GM19438 (cell line): ENCODE results near the gene CDC42EP1.
"Not testable (repeated sequence)": the region's sequence is repeated elsewhere in the genome, so short reads cannot be mapped to it uniquely, and the experiment has no call there.

Source experiments
- ATAC-seq: cut with Tn5 transposase; IDR thresholded peaks from one replicate; pipeline ENCODE4 v1.9.1; 2021; ENCODE audit warnings: low read depth; ENCODE audit not compliant: unreplicated experiment

The CDC42EP1 gene

DNA sequence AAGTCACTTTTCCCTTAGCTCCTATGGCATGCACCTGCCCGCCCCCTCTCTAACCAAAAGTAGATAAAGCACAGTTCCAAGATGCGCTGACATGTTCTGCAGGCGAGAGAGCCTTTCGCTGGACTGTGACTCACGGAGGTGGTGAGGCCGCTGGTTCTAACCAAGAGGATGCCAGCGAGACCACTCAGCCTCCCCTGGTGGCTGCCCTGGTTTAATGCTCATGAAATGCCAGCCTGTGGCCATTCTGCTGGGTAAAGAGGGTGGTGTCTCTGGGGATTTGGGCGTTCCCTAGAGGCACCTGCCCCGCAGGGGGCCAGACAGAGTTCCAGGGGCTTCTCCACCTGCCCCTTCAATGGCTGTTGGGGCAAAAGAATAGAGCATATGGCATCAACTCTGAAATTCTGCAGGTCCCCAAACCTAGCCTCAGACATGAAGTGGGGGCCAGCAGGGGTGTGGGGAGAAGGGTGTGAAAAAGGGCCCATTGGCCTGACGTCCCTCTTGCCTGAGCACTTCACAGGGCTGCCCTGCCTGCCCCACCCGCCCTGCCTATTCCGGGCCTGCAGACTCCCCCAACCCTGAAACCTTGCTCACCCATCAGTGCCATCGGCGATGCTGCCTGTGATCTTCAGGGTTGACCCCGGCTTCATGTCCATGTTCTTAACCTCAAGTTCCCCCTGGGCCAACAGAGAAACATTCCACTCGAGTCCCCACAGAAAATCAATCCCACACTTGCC is 11.1 kb downstream of the CDC42EP1 start:
- no peak for ATAC-seq

- ATAC-seq: no peak
Observed at GRCh38 chr22:37571992-37572373, 11.7 kb downstream of the CDC42EP1 start.

DNA sequence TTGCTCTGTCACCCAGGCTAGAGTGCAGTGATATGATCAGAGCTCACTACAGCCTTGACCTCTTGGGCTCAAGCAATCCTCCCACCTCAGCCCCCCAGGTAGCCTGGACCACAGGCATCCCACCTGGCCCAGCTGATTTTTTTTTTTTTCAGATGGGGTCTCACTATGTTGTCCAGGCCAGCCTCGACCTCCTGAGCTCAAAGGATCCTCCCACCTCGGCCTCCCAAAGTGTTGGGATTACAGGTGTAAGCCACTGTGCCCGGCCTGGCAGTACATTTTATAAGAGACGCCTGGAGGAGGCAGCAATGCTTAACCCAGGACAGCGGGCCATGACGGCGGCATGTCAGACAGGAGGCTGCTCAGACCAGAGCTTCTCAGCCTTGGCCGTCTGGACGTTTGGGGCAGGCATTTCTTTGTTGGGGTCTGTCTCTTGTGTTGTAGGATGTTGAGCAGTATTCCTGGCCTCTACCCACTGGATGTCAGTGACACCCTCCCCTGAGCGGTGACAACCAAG is 15.3 kb downstream of the CDC42EP1 start:
- ATAC-seq: no peak

DNA sequence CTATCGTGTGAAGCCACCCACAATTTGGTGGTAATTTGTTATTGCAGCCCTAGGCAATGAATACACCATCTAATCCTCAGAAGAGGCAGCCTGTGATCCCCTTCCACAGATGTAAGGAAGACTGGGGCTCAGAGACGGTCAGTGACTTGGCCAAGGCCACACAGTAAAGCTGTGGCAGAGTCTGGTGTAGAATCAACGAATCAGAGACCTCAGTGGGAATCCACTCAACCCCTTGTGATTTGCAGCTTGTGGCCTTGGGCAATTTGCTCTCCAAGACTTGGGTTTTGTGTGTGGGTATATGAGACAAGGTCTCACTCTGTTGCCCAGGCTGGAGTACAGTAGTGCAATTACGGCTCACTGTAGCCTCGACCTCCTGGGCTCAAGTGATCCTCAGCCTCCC is 17.7 kb downstream of the CDC42EP1 start:
- ATAC-seq: no peak

- ATAC-seq: no peak
Observed at GRCh38 chr22:37581504-37581903, 21.2 kb downstream of the CDC42EP1 start.

GRCh38 chr22:37582526-37582925 is 22.2 kb downstream of the CDC42EP1 start:
- no peak for ATAC-seq

DNA sequence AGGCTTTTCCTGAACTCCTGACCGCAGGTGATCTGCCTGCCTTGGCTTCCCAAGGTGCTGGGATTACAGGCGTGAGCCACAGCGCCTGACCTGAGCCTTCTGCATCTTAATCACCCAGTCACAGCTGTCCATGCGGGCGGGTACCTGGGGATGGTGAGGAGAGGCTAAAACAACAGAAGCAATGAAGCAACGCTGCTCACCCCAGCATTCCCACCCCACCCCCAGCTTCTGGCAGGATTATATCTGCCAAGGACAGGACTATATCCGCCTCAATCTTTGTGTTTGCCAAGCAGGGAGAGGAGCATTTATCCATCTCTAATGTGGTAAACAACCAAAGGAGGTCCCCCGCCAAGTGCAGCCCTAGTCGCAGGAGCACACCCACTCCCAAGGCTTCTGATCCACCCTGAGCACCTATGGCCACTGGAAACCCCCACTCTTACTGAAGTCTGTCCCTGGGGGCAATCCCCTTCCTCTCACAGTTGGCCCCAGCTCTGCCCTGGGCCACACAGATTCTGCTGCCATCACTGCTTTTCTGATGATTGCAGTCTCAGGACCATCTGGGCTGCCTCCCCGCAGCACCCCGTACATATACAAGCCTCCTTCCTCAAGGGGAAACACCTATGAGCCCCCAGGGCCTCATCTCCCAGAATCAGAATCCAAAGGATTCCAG is 28.4 kb downstream of the CDC42EP1 start:
- no peak for ATAC-seq

- ATAC-seq: no peak
Observed at GRCh38 chr22:37589636-37590035, 29.4 kb downstream of the CDC42EP1 start.

DNA sequence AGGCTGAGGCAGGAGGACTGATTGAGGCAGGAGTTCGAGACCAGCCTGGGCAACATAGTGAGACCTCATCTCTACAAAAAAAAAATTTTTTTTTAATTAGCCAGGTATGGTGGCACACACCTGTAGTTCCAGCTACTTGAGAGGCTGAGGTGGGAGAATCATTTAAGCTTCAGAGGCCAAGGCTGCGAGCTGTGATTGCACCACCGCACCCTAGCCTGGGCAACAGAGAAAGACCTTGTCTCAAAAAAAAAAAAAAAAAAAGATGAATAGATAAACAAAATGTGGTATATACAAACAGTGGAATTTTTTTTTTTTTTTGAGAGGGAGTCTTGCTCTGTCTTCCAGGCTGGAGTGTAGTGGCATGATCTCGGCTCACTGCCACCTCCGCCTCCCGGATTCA is 30.8 kb downstream of the CDC42EP1 start:
- ATAC-seq: not testable (repeated sequence)

GRCh38 chr22:37591823-37592404 is 31.6 kb downstream of the CDC42EP1 start:
- no peak for ATAC-seq

DNA sequence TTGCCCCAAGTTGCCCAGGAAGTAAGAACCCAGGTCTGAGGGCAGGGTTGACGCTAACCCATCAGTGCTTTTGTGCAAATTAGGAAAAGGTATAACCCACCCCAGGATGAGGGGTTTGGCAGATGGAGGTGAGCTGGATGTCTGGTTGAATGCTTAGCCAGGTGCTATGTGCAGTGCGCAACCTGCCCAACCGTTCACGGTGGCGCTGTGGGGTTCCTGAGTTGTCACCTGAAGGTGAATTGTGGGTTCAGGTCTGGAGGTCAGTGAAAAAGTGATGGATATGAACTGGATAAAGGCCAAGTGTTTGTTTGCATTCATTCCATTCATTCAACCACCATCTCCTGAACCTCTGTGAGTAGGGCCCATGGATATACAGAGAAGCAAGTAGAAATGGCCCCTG is 34.0 kb downstream of the CDC42EP1 start:
- ATAC-seq: no peak

GRCh38 chr22:37599153-37599552 is 38.9 kb downstream of the CDC42EP1 start:
- ATAC-seq: no peak

DNA sequence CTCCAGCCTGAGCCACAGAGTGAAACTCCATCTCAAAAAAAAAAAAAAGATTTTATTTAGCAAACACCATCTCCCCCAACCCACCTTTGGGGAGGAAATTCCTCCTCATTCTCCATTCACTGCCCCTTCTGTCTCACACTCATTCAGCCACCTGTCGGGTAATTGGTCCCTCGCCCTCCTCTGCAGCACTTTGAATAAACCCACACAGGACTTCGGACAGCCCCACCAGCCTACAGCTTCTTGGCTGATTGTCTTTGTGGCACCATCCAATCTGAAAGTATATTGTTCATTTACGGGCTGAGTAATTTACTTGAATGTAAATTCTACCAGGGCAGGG is 40.9 kb downstream of the CDC42EP1 start:
- no peak for ATAC-seq

- ATAC-seq: no peak
Observed at GRCh38 chr22:37601540-37602442, 41.5 kb downstream of the CDC42EP1 start.

GRCh38 chr22:37602546-37603277 is 42.4 kb downstream of the CDC42EP1 start:
- not testable (repeated sequence) for ATAC-seq

DNA sequence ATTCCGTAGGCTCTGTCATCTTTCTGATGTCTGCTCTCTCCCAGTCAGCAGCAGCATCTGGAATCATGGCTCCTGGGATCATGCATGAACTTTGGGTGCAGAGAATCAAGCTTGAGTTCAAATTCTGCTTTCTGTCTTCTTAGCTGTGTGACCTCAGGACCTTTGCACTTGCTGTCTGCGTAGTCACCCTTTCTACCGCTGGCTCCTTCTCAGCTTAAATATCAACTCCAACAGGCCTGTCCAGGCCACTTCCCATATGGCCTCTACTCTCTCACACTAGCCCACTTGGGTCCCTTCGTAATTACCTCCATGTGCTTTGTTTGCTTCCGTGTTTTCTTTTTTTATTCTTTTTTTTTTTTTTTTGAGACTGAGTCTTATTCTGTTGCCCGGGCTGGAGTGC is 43.8 kb downstream of the CDC42EP1 start:
- no peak for ATAC-seq

GRCh38 chr22:37604875-37605274 is 44.6 kb downstream of the CDC42EP1 start:
- ATAC-seq: no peak

DNA sequence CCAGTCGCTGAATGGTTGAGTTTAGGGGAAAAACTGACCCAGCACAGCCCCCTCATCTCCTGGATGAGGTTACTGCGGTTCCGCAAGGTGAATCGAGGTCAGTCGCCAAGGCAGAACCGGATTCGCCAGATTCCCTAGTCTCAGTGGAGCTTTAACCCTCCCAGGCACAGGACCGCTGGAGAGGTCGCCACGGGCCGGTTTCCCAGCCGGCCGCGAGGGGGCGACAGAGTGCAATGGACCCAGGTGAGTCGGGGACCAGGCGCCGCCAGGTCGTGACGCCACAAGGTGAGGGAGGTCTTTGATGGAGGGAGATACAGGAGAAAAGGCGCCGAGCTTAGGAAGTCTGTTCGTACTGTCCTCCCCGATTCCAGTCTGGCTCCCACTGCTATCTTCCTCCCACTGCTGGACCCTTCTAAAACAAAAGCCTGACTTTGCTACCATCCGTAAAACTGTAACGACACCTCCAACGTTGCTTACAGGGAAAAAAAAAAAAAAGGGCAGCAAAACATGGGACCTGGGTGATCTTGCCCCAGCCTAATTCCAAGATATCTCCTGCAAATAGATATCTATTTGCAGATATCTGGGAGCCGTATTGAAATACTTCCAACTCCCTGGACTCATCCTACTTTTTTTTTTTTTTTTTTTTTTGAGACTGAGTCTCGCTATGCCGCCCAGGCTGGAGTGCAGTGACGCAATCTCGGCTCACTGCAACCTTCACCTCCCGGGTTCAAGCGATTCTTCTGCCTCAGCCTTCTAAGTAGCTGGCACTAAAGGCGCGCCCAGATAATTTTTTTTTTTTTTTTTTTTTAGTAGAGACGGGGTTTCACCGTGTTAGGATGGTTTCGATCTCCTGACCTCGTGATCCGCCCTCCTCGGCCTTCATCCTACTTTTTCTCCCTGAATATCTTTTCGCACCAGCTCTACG is 47.0 kb downstream of the CDC42EP1 start:
- no peak for ATAC-seq

DNA sequence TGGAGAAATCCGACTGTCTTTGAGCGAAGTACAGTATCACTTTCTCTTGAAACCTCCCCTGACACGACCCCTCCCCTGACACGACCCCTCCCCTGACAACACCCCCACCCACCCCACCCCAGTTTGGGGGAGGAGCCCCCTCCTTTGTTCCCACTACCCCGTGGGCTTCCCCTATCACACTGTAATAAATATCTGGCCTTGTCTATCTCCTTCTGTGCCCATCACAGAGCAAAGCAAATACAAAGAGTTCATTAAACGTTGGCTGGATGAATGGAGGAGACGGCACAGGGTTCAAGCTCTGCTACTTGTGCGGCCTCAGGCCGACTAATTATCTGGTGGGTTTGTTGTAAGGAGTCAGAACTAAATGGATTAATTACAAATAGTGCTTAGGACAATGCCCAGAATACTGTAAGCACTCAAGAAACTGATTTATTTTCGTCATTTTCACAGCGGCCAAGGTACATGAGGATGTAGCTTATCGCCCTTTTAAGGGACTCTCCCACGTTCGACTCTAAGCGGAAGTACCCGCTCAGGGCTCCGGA is 47.7 kb downstream of the CDC42EP1 start:
- no peak for ATAC-seq
